Measurements from ENCODE around the gene OR2S2. TPM values are rescaled to one million over a fixed set of nuclear protein-coding genes. Genes with fewer than 3 reads are reported as not detected.
"Not testable (repeated sequence)": the region's sequence is repeated elsewhere in the genome, so short reads cannot be mapped to it uniquely, and the experiment has no call there.

The OR2S2 gene
- total RNA-seq, 1 donor from 2014 or later: not detected

GRCh38 chr9:35996358-35996970 is 38.5 kb upstream of the OR2S2 start:
- ATAC-seq (ENCODE audit: low read depth): no peak
- DNase-seq: no peak
- POLR2A ChIA-PET: no interaction called here
- CTCF ChIA-PET: interaction anchor here (1.1 to 1.2 kb wide), 2 partner anchors 11 to 26 kb away, joined by 3 to 5 read pairs; no protein-coding TSS in a partner anchor
- TF ChIP-seq, protein P1, sequence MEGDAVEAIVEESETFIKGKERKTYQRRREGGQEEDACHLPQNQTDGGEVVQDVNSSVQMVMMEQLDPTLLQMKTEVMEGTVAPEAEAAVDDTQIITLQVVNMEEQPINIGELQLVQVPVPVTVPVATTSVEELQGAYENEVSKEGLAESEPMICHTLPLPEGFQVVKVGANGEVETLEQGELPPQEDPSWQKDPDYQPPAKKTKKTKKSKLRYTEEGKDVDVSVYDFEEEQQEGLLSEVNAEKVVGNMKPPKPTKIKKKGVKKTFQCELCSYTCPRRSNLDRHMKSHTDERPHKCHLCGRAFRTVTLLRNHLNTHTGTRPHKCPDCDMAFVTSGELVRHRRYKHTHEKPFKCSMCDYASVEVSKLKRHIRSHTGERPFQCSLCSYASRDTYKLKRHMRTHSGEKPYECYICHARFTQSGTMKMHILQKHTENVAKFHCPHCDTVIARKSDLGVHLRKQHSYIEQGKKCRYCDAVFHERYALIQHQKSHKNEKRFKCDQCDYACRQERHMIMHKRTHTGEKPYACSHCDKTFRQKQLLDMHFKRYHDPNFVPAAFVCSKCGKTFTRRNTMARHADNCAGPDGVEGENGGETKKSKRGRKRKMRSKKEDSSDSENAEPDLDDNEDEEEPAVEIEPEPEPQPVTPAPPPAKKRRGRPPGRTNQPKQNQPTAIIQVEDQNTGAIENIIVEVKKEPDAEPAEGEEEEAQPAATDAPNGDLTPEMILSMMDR (IDR thresholded peaks at IDR 0.05): no peak
- intact Hi-C loops (cut with micrococcal nuclease): no loop called here
- H3K27me3 Mint-ChIP-seq: peaks cover 35% of the 10 kb centered on the region
- H3K4me1 Mint-ChIP-seq: no peaks in the 10 kb centered on the region
- H3K4me3 Mint-ChIP-seq: no peak overlapping the region
- H3K36me3 Mint-ChIP-seq (ENCODE audit: low read depth): no peaks in the 10 kb centered on the region
- H3K9me3 Mint-ChIP-seq: peaks cover 11% of the 10 kb centered on the region
- H3K27ac Mint-ChIP-seq: no peak overlapping the region

DNA sequence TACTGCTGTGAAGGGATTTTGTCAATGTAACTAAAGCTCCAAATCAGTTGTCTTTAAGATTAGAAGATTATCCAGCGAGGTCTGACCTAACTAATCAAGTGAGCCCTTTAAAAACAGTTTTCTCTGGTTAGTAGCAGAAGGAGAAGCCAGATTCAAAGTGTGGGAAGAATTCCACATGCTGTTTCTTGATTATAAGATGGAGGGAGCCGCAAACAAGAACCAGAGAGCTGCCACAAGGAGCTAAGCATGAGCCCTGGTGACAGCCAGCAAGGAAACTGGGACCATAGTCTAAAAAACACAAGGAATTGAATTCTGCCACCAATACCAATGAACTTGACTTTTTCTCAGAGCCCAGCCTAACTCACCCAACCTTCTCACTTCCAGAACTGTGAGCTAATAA is 37.0 kb upstream of the OR2S2 start:
- DNase-seq (no peak), ATAC-seq (ENCODE audit: low read depth) (no peak)
- TF ChIP-seq, protein P1 (IDR thresholded peaks at IDR 0.05): no peak
- ChIA-PET CTCF (interaction anchor here (0.7 to 1.6 kb wide), 2 partner anchors 14 to 92 kb away, joined by 3 to 6 read pairs; no protein-coding TSS in a partner anchor), POLR2A (interaction anchor here (1.0 kb wide), 1 partner anchor 13 kb away, joined by 7 read pairs; no protein-coding TSS in a partner anchor)
- no peak overlapping the region for H3K27ac Mint-ChIP-seq
- peaks cover 35% of the 10 kb centered on the region for H3K27me3 Mint-ChIP-seq
- no peaks in the 10 kb centered on the region for H3K4me1 Mint-ChIP-seq
- H3K4me3 Mint-ChIP-seq: no peak overlapping the region
- peaks cover 11% of the 10 kb centered on the region for H3K9me3 Mint-ChIP-seq
- no peaks in the 10 kb centered on the region for H3K36me3 Mint-ChIP-seq (ENCODE audit: low read depth)
- intact Hi-C loops (cut with micrococcal nuclease): no loop called here

GRCh38 chr9:35993976-35994720 is 36.2 kb upstream of the OR2S2 start:
- Mint-ChIP-seq H3K27me3 (peaks cover 31% of the 10 kb centered on the region), H3K9me3 (peaks cover 11% of the 10 kb centered on the region), H3K27ac (no peak overlapping the region), H3K4me1 (no peaks in the 10 kb centered on the region), H3K36me3 (ENCODE audit: low read depth) (no peaks in the 10 kb centered on the region), H3K4me3 (no peak overlapping the region)
- ATAC-seq (ENCODE audit: low read depth) (no peak), DNase-seq (no peak)
- ChIA-PET POLR2A (interaction anchor here (1.0 kb wide), 1 partner anchor 14 kb away, joined by 7 read pairs; no protein-coding TSS in a partner anchor), CTCF (interaction anchor here (1.6 kb wide), 1 partner anchor 15 kb away, joined by 6 read pairs; no protein-coding TSS in a partner anchor)
- TF ChIP-seq, protein P1 (IDR thresholded peaks at IDR 0.05): no peak
- intact Hi-C loops (cut with micrococcal nuclease): no loop called here

- intact Hi-C loops (cut with micrococcal nuclease); H3K4me1 Mint-ChIP-seq; H3K9me3 Mint-ChIP-seq; DNase-seq; POLR2A ChIA-PET; H3K4me3 Mint-ChIP-seq; H3K36me3 Mint-ChIP-seq (ENCODE audit: low read depth); H3K27ac Mint-ChIP-seq; ATAC-seq (ENCODE audit: low read depth); CTCF ChIA-PET: not testable (repeated sequence)
- peaks cover 35% of the 10 kb centered on the region for H3K27me3 Mint-ChIP-seq
Observed at GRCh38 chr9:35993136-35993535, 35.2 kb upstream of the OR2S2 start.

DNA sequence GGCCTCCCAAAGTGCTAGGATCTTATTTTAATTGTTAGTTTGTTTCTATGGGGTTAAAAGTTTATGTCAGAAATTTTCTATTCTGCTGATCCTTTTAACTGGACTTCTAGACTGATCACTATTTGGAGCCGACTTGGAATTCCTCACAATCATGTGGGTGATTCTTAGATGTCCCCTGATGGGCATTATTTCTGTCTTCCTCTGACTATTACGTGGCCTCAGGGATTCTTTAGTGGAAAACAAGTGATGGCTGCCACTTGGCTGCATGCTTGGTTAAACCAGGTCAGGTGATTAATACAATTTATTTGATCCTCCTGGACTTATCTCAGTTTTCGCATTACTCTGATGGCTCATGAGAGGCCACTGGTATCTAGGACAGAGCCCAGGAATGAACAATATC is 32.2 kb upstream of the OR2S2 start:
- Mint-ChIP-seq H3K4me1 (no peaks in the 10 kb centered on the region), H3K27me3 (peaks cover 33% of the 10 kb centered on the region), H3K27ac (no peak overlapping the region), H3K36me3 (ENCODE audit: low read depth) (no peaks in the 10 kb centered on the region), H3K4me3 (no peak overlapping the region), H3K9me3 (no peaks in the 10 kb centered on the region)
- ChIA-PET POLR2A (no interaction called here), CTCF (no interaction called here)
- DNase-seq: no peak
- TF ChIP-seq, protein P1 (IDR thresholded peaks at IDR 0.05): no peak
- ATAC-seq (ENCODE audit: low read depth): no peak
- intact Hi-C loops (cut with micrococcal nuclease): no loop called here
